Measurements from ENCODE around the gene SUSD4. TPM values are rescaled to one million over a fixed set of nuclear protein-coding genes. Genes with fewer than 3 reads are reported as not detected.

The SUSD4 gene
- total RNA-seq, 1 experiment from 2014 or later = 3.5 TPM

GRCh38 chr1:223386013-223386412 is 22.0 kb upstream of the SUSD4 start:
- Histone ChIP-seq H3K23ac (ENCODE audit: insufficient read length, low read depth, low read length) (no peak overlapping the region), H4K8ac (replicated peaks; ENCODE audit: insufficient read length, low read depth, low read length) (no peak overlapping the region), H2BK15ac (ENCODE audit: low read depth, low read length) (no peak overlapping the region), H3K18ac (ENCODE audit: insufficient read length, low read depth, low read length) (no peak overlapping the region), H3K27ac (ENCODE audit: insufficient read length, low read depth, low read length) (no peak overlapping the region), H2BK12ac (ENCODE audit: insufficient read length, low read depth, low read length) (no peak overlapping the region), H3K56ac (ENCODE audit: insufficient read length, low read depth, low read length) (no peak overlapping the region), H4K91ac (ENCODE audit: insufficient read length, low read depth, low read length) (no peak overlapping the region), H3K4me1 (ENCODE audit: insufficient read depth, low read length) (no peaks in the 10 kb centered on the region), H4K5ac (ENCODE audit: insufficient read length, low read depth, low read length) (no peak overlapping the region), H3K79me2 (ENCODE audit: insufficient read depth, low read length) (no peaks in the 10 kb centered on the region), H3K9ac (ENCODE audit: extremely low read depth, insufficient read length, low read length) (no peak overlapping the region), H2BK5ac (ENCODE audit: insufficient read length, low read length) (no peak overlapping the region), H3T11ph (ENCODE audit: low read length) (no peak overlapping the region), H3K4ac (ENCODE audit: low read depth, low read length) (no peak overlapping the region), H3K23me2 (ENCODE audit: insufficient read length, low read depth, low read length, poor library complexity, severe bottlenecking) (no peaks in the 10 kb centered on the region), H2AK5ac (ENCODE audit: insufficient read length, low read length) (no peak overlapping the region), H2BK20ac (ENCODE audit: low read depth, low read length, poor library complexity, severe bottlenecking) (no peak overlapping the region), H4K20me1 (ENCODE audit: control insufficient read depth, insufficient read depth, insufficient read length) (no peaks in the 10 kb centered on the region), H3K9me3 (ENCODE audit: control insufficient read depth, low read depth, low read length) (no peaks in the 10 kb centered on the region), H3K4me2 (ENCODE audit: insufficient read depth, insufficient read length, low read length) (no peak overlapping the region), H2AFZ (ENCODE audit: low read length) (no peak overlapping the region), H2BK120ac (ENCODE audit: low read depth, low read length, poor library complexity, severe bottlenecking) (no peak overlapping the region), H3K27me3 (ENCODE audit: insufficient read depth, low read length) (no peaks in the 10 kb centered on the region), H3K14ac (ENCODE audit: insufficient read depth, low read length) (no peak overlapping the region), H3K79me1 (ENCODE audit: insufficient read depth, low read depth, low read length, poor library complexity, severe bottlenecking) (no peaks in the 10 kb centered on the region)
- no CpG with 5 or more reads among the region's 2 CpGs for WGBS (ENCODE audit: extremely low coverage, insufficient read length, low lambda C conversion rate)
- Mint-ChIP-seq H3K27ac (no peak overlapping the region), H3K27me3 (ENCODE audit: low read depth) (peaks cover 6% of the 10 kb centered on the region), H3K4me1 (peaks cover 0 to 4% of the 10 kb centered on the region in 2 experiments; a peak in 2 of 4 replicates), H3K36me3 (ENCODE audit: insufficient read depth in 1 of 3, low read depth in 3 of 3) (no peaks in the 10 kb centered on the region), H3K4me3 (no peak overlapping the region), H3K9me3 (no peaks in the 10 kb centered on the region)
- TF ChIP-seq, protein P1, sequence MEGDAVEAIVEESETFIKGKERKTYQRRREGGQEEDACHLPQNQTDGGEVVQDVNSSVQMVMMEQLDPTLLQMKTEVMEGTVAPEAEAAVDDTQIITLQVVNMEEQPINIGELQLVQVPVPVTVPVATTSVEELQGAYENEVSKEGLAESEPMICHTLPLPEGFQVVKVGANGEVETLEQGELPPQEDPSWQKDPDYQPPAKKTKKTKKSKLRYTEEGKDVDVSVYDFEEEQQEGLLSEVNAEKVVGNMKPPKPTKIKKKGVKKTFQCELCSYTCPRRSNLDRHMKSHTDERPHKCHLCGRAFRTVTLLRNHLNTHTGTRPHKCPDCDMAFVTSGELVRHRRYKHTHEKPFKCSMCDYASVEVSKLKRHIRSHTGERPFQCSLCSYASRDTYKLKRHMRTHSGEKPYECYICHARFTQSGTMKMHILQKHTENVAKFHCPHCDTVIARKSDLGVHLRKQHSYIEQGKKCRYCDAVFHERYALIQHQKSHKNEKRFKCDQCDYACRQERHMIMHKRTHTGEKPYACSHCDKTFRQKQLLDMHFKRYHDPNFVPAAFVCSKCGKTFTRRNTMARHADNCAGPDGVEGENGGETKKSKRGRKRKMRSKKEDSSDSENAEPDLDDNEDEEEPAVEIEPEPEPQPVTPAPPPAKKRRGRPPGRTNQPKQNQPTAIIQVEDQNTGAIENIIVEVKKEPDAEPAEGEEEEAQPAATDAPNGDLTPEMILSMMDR (conservative IDR thresholded peaks at IDR 0.05) = no peak
- DNase-seq = no peak
